Measurements from ENCODE around the gene RETREG2. TPM values are rescaled to one million over a fixed set of nuclear protein-coding genes. Genes with fewer than 3 reads are reported as not detected.

Gene RETREG2
- total RNA-seq, 1 experiment from 2014 or later: 106 TPM

- Histone ChIP-seq H3K4me3 (ENCODE audit: low read depth in 2 of 2, low read length in 2 of 2) (no peak within 1 kb of the TSS), H3K9me3 (ENCODE audit: control insufficient read depth, insufficient read depth, low read depth, low read length) (no peaks in the 10 kb centered on the region), H3K36me3 (ENCODE audit: control insufficient read depth, insufficient read depth, low read length) (no peaks in the 10 kb centered on the region; the same call in 1 of the 2 replicates), H3K4me1 (ENCODE audit: control insufficient read depth, insufficient read depth, low read length) (no peaks in the 10 kb centered on the region), H3K27ac (ENCODE audit: low read length) (no peak within 1 kb of the TSS), H3K27me3 (ENCODE audit: control insufficient read depth, insufficient read depth, low read length) (no peaks in the 10 kb centered on the region)
- in situ Hi-C loops (cut with HindIII; ENCODE audit: low pct_unique_long_range_greater_than_20kb, low sequenced_read_pairs): no loop called here
- no TSS peak for BruUV-seq (replicated peaks)
- POLR2A ChIA-PET: interaction anchor here (0.5 to 0.7 kb wide), 3 partner anchors 31 to 503 kb away, joined by 3 to 5 read pairs (median 3); no protein-coding TSS in a partner anchor
- intact Hi-C loops (cut with micrococcal nuclease; ENCODE audit: unreplicated experiment): loop anchor here (10.0 kb wide), 1 partner anchor 45 kb away; the partner anchor contains the start of gene ABCB6
- CTCF ChIA-PET: interaction anchor here (0.6 to 0.7 kb wide), 2 partner anchors 28 to 254 kb away, joined by 4 to 9 read pairs; no protein-coding TSS in a partner anchor
- TF ChIP-seq CTCF (IDR thresholded peaks at IDR 0.05) (no peak), TCF7L2 (IDR thresholded peaks at IDR 0.05; ENCODE audit: low read depth, low read length) (no peak), POLR2AphosphoS5 (IDR thresholded peaks at IDR 0.05; ENCODE audit: low read depth, low read length) (no peak), REST (IDR thresholded peaks at IDR 0.05; ENCODE audit: insufficient read depth in 1 of 2, low read depth in 2 of 2, low read length in 1 of 2) (no peak), SIN3A (IDR thresholded peaks at IDR 0.05; ENCODE audit: borderline replicate concordance, insufficient read depth, low read depth, low read length) (no peak)
- ATAC-seq (no peak), DNase-seq (ENCODE audit: low read depth, low spot score) (no peak)
These were observed 8.0 kb upstream of the RETREG2 start, which contains the start of gene SLC23A3 for GRCh38 chr2:219169930-219170654. SLC23A3 (minus strand) TSS chr2:219170029; CDS start chr2:219169984, 45 bp downstream.

GRCh38 chr2:219171231-219171651 is 6.8 kb upstream of the RETREG2 start:
- BruUV-seq (replicated peaks): no TSS peak
- Histone ChIP-seq H3K27ac (ENCODE audit: low read length) (no peak overlapping the region), H3K4me1 (ENCODE audit: control insufficient read depth, insufficient read depth, low read length) (no peaks in the 10 kb centered on the region), H3K27me3 (ENCODE audit: control insufficient read depth, insufficient read depth, low read length) (no peaks in the 10 kb centered on the region), H3K9me3 (ENCODE audit: control insufficient read depth, insufficient read depth, low read depth, low read length) (no peaks in the 10 kb centered on the region), H3K4me3 (ENCODE audit: low read depth in 2 of 2, low read length in 2 of 2) (no peak overlapping the region), H3K36me3 (ENCODE audit: control insufficient read depth, insufficient read depth, low read length) (no peaks in the 10 kb centered on the region; the same call in 1 of the 2 replicates)
- ChIA-PET CTCF (interaction anchor here (0.7 kb wide), 1 partner anchor 217 kb away, joined by 3 read pairs; the partner anchor contains the start of gene DNPEP), POLR2A (interaction anchor here (0.5 kb wide), 1 partner anchor 13 kb away, joined by 5 read pairs; no protein-coding TSS in a partner anchor)
- peak; percentile 27 for DNase-seq (ENCODE audit: low read depth, low spot score)
- intact Hi-C loops (cut with micrococcal nuclease; ENCODE audit: unreplicated experiment): no loop called here
- peak; percentile 55 for ATAC-seq
- TF ChIP-seq CTCF (IDR thresholded peaks at IDR 0.05) (peak; percentile 88), TCF7L2 (IDR thresholded peaks at IDR 0.05; ENCODE audit: low read depth, low read length) (no peak), REST (IDR thresholded peaks at IDR 0.05; ENCODE audit: insufficient read depth in 1 of 2, low read depth in 2 of 2, low read length in 1 of 2) (no peak)
- in situ Hi-C loops (cut with HindIII; ENCODE audit: low pct_unique_long_range_greater_than_20kb, low sequenced_read_pairs): no loop called here

Data from Panc1 (cell line).